C4-2B (cell line): ENCODE measurements around the gene NPHP4.

Source experiments
- CTCF ChIP-seq: fragments of 450-650 bp; conservative IDR thresholded peaks from 2 replicates; pipeline ENCODE4 v1.5.1; 2017; ENCODE audit warnings: mild to moderate bottlenecking
- ZFX ChIP-seq: fragments of 450-650 bp; IDR thresholded peaks from 2 replicates; pipeline ENCODE4 v1.6.1; 2017

- TF ChIP-seq ZFX = no peak
- TF ChIP-seq CTCF = no peak
Measured at GRCh38 chr1:6040861-6041415, 48.7 kb upstream of the NPHP4 start.
